ENCODE results near the gene RPA3.
A peak's percentile ranks its signal among the peaks of the same experiment; 100 is the strongest.
"Not testable (repeated sequence)": the region's sequence is repeated elsewhere in the genome, so short reads cannot be mapped to it uniquely, and the experiment has no call there.

RPA3 gene

GRCh38 chr7:7665031-7665430 lies 53.4 kb downstream of the RPA3 start:
- peaks cover 27% of the 10 kb centered on the region for H3K79me2 ChIP-seq
- no peak overlapping the region for H2AFZ ChIP-seq
- no peak overlapping the region for H3K9ac ChIP-seq
- no peaks in the 10 kb centered on the region for H3K36me3 ChIP-seq (ENCODE audit: control insufficient read depth, insufficient read depth, low read length)
- peaks cover 6% of the 10 kb centered on the region for H3K4me1 ChIP-seq
- H3K27ac ChIP-seq: no peak overlapping the region
- no peak overlapping the region for H3K4me3 ChIP-seq (ENCODE audit: low read depth, low read length)
- H3K27me3 ChIP-seq (ENCODE audit: control insufficient read depth, insufficient read depth, low read length): no peaks in the 10 kb centered on the region
- no peak for TF ChIP-seq CTCF (IDR thresholded peaks at IDR 0.05)
- H3K4me2 ChIP-seq (ENCODE audit: low read length): no peak overlapping the region
- no peaks in the 10 kb centered on the region for H3K9me3 ChIP-seq (ENCODE audit: control insufficient read depth, low read length)

- no peaks in the 10 kb centered on the region for H3K27me3 ChIP-seq (ENCODE audit: control insufficient read depth, insufficient read depth, low read length)
These were observed 54.1 kb downstream of the RPA3 start for GRCh38 chr7:7664291-7664690.

GRCh38 chr7:7662527-7662926 lies 55.9 kb downstream of the RPA3 start:
- TF ChIP-seq CTCF (IDR thresholded peaks at IDR 0.05): no peak
- H3K27ac ChIP-seq: no peak overlapping the region
- no peaks in the 10 kb centered on the region for H3K36me3 ChIP-seq (ENCODE audit: control insufficient read depth, insufficient read depth, low read length)
- no peak overlapping the region for H2AFZ ChIP-seq
- peaks cover 6% of the 10 kb centered on the region for H3K4me1 ChIP-seq
- no peak overlapping the region for H3K4me2 ChIP-seq (ENCODE audit: low read length)
- H3K79me2 ChIP-seq: peaks cover 49% of the 10 kb centered on the region
- H3K9me3 ChIP-seq (ENCODE audit: control insufficient read depth, low read length): no peaks in the 10 kb centered on the region
- no peak overlapping the region for H3K9ac ChIP-seq
- no peaks in the 10 kb centered on the region for H3K27me3 ChIP-seq (ENCODE audit: control insufficient read depth, insufficient read depth, low read length)
- no peak overlapping the region for H3K4me3 ChIP-seq (ENCODE audit: low read depth, low read length)

More at GRCh38 chr7:7664291-7664690, 54.1 kb downstream of the RPA3 start:
- Histone ChIP-seq H3K79me2 (peaks cover 34% of the 10 kb centered on the region), H3K4me1 (peaks cover 6% of the 10 kb centered on the region), H3K4me3 (ENCODE audit: low read depth, low read length) (peak overlapping the region; percentile 9), H3K4me2 (ENCODE audit: low read length) (peak overlapping the region; percentile 15), H3K36me3 (ENCODE audit: control insufficient read depth, insufficient read depth, low read length) (no peaks in the 10 kb centered on the region), H3K9ac (no peak overlapping the region), H3K9me3 (ENCODE audit: control insufficient read depth, low read length) (no peaks in the 10 kb centered on the region), H2AFZ (no peak overlapping the region), H3K27ac (no peak overlapping the region)
- no peak for TF ChIP-seq CTCF (IDR thresholded peaks at IDR 0.05)

- H2AFZ ChIP-seq; H3K4me1 ChIP-seq; H3K27me3 ChIP-seq (ENCODE audit: control insufficient read depth, insufficient read depth, low read length); H3K27ac ChIP-seq; H3K36me3 ChIP-seq (ENCODE audit: control insufficient read depth, insufficient read depth, low read length); H3K4me3 ChIP-seq (ENCODE audit: low read depth, low read length); H3K4me2 ChIP-seq (ENCODE audit: low read length); H3K9me3 ChIP-seq (ENCODE audit: control insufficient read depth, low read length); H3K9ac ChIP-seq: not testable (repeated sequence)
- peaks cover 51% of the 10 kb centered on the region for H3K79me2 ChIP-seq
These were observed 61.9 kb downstream of the RPA3 start for GRCh38 chr7:7656459-7656858.

GRCh38 chr7:7654964-7655715 lies 63.3 kb downstream of the RPA3 start:
- no peak for TF ChIP-seq CTCF (IDR thresholded peaks at IDR 0.05)
- Histone ChIP-seq H3K27ac (no peak overlapping the region), H3K4me3 (ENCODE audit: low read depth, low read length) (no peak overlapping the region), H2AFZ (no peak overlapping the region), H3K9me3 (ENCODE audit: control insufficient read depth, low read length) (no peaks in the 10 kb centered on the region), H3K9ac (no peak overlapping the region), H3K79me2 (peaks cover 43% of the 10 kb centered on the region), H3K4me1 (peaks cover 2% of the 10 kb centered on the region), H3K4me2 (ENCODE audit: low read length) (no peak overlapping the region), H3K36me3 (ENCODE audit: control insufficient read depth, insufficient read depth, low read length) (no peaks in the 10 kb centered on the region), H3K27me3 (ENCODE audit: control insufficient read depth, insufficient read depth, low read length) (no peaks in the 10 kb centered on the region)

Measured in parathyroid adenoma (tissue), 2 donors.